HG03025 (cell line): ENCODE data around the gene BIN1.

Source experiments
- ATAC-seq: cut with Tn5 transposase; IDR thresholded peaks from one replicate; pipeline ENCODE4 v1.9.1; 2021; ENCODE audit warnings: mild to moderate bottlenecking, moderate library complexity; ENCODE audit not compliant: unreplicated experiment, low FRiP score

Gene BIN1

DNA sequence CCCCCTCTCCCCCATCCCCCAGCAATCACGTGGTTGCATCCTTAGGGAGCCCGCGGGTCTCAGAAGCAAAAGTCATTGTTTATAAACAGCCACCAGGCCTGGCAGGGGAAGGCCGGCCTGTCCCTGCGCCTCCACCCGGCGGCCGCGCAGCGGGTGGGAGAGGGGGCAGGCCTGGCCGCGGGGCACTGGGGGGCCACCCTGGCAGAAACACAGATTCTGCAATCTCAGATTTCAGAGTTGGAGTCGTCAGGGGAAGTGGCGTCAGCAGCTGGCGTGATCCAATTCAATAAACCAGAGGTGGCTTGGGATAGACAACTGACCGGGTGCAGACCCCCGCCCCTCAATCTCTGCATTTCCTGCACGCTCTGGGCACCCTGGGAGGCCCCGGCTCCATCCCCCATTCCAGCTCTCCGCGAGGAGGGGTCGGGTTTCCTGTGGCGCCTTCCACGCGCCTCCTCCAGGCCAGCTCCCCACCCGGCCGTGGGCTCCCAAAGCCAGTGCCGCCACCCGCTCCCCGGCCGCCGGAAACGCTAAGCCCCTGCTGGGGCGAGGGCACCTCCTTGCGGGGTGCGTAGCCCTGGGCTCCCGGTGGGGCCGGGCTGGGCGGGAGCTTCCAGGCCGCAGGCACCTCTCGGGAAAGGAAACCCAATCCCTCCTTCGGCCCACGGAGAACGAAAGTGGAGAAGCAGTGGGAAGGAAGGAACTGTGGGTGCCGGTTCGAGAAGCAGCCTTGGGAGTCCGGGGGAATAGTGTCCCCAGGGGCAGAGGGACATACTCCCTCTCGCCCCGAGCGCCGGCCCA lies 1.1 kb downstream of the BIN1 start:
- no peak for ATAC-seq

DNA sequence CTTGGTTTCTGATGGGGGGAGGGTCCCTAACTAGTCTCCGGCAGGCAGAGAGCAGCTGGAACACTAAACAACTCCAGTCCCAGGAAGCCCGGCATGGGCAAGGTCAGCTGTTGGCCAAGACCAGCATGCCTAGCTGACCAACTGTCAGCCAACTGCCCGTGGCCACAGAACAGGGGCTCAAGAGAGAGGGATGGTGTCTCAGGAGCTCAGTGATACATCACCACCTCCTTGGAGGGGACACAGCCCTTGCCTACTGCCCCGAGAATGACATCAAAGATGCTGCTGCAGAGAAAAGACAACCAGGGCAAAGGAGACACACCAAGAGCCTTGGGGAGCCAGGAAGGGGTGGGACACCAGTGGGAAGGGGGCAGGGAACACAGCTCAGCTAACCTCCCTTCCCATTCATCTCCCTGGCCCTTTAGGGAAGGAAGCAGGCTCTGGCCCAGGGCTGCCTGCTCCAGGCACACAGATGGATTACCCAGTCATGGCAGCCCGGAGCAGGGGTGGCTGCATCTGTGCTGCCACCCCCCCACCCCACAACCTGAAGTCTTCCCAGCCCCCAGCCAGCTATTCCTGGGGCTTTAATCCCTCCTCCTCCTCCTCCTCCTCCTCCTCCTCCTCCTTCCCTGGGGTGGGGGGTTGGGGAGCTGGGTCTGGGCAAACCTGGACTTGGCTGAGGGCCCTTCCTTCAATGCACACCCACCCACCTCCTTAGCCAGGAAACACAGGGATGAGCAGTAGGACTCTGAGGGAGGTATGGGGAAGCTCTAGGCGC lies 1.9 kb downstream of the BIN1 start:
- no peak for ATAC-seq

DNA sequence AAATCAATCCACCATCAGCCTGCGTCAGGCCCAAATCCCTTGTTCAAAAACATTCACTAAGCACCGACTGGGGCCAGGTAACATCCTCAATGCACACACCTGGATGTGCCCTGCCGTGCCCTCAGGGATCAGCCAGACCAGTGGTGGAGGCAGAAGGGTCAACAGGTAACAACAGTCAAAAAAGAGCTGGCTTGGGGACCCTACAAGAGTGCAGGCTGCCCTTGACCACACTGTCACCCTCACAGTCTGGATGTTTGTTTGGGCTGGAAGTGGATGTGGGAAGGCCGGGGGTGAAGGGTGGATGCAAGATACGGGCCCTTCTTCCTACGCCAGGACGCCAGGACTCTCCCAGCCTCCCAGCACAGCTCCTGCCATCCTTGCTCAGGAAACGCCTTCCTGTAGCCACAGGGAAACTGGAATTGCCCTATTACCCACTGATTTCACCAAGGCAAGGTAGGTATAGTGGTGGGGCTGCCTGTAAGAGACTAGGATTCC lies 2.7 kb downstream of the BIN1 start:
- no peak for ATAC-seq

DNA sequence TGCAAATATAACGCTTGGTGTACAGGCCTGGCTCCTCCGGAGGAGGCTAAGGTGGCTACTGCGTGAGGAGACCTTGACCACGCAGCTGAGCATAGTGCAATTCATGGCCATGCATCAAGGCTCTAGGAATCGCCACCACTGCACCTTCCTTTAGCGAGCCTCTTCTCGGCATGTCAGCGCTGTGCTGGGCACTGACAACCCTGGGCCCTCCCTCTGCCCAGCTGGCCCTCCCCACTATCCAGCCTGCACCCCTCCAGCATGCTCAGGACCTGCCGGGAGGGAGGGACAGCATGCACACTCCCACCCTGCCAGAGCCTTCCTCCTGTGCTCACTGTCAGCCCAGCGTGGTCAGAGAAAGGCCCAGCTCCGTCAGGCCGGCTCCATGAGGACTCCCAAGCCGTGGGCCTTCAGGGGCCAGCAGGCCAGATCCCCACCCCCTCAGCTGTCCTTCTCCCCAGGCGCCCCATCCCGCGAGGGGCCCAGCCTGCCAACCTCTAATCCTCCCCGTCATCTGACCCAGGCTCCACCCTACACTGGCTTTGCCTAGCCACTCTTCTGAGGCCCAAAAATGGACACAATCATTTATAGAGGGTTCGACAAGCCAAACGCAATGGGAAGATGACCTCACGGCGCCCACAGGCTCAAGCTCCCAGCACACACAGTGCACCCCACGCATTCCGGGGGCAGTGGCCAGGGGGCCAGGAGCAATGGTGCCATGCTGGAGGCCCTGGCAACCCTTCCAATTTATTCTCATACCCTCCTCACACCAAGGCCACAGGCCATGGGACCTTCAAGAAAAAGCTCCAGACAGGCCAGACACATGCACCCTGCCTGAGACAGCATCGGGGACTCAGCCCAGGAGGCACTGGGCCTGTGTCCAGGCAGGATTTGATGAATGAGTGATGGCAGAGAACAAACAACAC lies 3.5 kb downstream of the BIN1 start:
- ATAC-seq, result no peak

DNA sequence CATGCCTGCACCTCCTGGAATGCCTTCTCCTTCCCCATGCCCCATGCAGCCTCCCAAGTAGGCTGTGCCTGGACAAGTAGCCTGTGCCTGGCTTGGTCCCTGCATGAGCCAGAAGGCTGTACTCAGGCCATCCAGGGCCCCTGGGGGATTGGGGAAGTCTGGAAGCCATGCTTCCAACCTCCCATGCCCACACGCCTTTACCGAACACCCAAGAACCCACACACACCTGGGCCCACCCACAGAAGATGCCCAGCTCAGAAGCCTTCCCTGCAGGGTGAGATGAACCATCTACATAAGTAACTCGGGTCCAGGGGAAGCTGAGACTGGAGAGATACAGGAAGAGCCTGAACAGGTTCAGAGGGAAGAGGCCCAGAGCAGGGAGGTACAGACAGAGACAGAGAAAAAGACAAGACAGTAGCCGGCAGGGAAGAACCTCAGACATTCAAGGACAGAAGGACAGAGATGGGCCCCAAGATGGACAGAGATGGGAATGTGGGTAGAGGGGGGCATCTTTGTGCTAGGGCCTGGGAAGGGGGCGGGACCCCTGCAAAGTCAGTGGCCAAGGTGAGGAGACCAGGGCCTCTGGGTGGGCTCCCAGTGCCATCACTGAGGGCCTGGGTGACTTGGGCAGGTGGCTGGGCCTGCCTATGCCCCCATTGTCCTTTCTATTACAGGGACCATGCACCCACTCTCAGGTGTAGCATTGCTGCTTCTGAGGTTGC lies 4.3 kb downstream of the BIN1 start:
- ATAC-seq, result no peak

DNA sequence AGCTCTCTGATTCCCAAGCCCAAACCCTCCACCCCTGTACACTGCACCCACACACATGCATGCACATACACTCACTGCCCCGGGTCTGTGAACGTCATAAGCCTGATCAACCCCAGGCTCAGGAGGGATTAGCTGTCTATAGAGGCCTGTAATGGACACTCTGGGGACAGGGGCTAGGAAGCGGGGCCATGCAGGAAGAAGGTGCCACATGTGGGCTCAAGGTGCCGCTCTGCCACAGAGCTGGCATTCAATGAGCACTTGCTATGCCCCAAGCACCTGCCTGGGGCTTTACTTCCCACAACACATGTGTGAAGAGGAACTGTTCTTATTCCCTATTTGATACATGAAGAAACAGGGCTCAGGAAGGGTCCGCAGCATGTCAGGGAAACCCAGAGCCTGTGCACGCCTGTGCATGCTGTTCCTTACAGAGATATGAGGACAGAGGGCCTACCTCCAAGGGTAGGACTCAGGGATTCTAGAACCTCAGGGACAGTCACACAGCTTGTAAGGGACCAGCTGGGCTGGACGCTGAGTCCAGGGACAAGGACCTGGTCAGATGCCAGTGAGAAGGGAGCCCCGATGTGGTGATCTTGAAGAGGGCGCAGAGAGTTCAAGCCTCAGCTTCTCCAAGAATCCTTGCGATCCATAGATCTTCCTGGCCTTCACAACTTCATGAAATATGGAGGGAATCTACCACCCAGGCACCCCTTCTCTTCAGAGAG lies 5.0 kb downstream of the BIN1 start:
- ATAC-seq, result no peak

DNA sequence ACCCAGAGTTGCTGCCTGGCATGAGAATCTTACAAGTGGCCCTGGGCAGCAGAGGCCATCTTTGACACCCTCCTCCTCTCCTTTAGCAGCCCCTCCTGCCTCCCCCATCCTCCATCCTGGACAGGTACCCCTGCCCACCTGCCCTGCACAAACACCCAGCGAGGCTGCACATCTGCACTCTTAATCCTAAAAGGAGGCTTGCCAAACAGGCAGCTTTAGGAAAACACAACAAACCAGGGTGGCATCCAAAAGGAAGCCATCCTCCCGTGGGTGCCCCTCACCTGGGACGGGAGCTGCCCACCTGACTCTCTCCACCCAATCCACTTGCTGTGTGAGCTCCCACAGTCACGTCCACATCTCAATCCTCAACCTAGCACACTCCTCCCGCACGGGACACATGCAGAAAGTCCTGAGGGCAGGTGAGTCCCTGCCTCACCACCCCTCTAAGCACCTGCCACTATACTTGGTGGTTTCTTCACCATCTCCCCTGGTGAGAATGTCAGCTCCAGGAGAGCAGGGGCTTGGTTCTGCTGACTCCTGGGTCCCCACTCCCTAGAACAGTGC lies 5.8 kb downstream of the BIN1 start:
- no peak for ATAC-seq

DNA sequence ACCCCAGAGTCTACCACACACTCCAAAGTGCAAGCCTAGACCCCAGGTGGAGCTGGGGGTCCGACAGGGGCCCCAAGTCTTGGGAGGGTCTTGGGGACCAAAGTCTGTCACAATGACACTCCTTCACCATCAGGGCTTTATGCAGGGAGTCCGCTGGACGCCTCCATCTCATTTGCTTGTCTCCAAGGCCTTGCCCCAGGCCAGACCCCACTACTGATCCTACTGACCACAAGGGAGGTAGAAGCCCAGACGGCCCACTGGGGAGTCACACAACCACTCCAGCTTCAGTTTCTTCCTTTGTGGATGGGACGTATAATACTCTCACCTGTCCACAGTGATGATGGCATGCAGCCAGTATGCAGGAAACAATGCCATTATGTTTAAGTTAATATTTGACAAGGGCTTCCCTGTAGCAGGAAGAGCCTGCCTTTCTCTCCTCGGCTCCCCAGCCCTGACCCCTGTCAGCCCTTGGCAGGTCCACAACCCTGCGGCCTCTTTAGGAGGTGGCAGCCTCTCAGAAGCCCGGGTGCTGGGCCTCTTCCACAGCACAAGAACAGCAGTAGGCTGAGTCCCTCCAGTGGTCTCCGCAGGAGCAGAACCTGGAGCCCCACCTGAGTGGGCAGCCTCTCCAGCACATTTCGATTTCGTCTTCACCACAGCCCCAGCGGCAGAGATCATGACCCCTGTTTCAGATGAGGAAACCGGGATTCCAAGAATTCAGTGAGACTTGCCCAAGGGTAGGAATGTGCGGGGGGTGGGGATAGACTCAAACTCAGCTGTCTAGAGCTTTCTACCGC lies 6.5 kb downstream of the BIN1 start:
- ATAC-seq, result no peak

DNA sequence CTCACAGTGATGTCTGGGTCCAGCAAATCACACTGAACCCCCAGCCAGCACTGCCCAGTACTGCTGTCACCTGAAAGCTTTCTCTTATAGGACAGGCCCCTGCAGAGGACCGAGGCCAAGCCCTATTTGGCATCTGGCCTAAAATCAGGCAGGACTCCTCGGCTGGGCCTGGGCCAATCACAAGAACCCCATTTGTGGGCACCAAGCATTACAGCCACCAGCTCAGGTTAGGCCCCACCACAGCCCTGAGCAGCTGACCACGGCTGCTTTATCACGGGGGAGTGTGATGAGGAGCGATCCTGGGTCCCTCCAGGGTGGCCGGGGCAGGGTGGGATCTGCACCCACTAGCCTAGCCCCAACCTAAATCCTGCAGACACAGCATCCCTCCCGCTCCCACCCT lies 8.2 kb downstream of the BIN1 start:
- no peak for ATAC-seq

DNA sequence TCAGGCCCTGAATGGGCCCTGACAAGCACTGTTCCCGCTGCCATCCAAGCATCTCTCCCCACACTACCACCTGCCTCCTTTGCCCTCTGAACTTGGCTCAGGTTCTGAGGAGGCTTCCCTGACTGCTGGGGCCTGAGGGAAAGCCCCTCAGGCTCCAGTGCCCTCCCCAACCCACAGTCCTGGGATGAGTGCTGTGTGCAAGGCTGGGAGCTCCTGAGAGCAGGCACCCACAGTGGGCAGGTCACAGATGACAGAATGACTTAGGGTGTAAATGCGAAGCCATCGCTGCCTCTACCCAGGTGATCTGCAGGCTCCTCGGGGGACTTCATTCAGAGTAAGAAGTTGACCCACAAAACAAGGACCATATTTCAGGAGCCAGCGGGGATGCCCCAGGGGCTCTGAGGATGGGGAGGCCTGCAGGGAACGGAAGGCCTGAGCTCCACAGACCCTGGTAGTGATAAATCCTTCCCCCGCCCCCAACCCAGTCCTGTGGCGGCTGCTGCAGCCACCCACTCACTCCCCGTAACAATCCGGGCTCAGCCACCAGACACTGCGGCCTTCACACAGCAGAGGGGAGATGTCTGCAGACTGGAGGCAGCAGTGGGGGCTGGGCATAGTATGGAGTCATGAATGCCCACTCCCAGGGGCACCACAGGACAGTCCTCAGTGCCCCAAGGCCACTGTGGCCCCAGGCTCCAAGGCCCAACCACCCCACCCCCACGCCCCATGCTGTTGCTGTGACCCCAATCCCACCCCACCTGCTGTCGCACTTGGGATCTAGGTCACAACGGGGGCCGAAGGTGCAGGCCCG lies 8.9 kb downstream of the BIN1 start:
- ATAC-seq, result no peak

DNA sequence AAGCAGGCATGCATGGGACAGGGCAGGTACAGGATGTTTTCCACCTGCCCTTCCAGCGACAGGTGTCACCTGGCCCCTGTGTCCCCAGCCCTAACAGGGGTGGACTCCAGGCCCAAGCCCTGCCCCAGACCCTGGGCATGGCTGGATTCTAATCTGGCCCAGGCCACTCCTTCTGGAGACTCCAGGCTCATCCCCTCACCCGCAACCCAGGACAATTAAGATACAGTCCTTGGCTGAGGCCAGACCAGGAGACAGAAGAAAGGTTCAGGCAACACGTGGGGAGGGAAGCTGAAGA lies 9.5 kb downstream of the BIN1 start:
- no peak for ATAC-seq

DNA sequence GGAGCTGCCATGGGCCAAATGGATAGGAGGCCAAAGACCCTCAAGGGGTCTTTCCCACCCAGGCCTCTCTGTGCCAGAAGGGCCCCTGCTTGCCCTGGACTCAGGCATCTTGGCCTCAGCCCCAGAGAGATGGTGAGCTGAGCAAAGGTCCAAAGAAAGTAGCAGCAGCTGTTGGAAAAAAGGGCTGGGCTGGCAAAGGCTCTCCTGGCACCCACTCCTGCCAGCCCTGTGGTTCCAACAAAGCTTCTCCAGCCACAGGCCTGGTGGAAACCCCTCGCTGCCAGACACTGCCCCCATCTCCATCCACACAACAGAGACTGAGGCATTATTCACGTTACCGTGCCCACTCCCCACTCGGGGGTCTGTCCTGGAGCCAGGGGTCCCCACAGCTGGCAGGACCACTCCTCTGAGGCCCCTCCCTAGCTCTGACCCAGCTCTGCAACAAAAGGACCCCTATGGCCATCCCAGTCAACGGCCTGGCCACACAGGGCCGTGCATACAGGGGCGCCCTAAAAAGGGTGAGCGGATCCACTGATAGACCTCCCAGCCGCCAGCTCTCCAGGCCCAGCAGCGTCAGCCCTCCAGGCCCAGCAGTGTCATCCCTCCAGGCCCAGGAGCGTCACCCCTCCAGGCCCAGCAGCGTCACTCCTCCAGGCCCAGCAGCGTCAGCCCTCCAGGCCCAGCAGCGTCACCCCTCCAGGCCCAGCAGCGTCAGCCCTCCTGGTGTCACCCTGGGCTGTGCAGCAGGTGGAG lies 10.1 kb downstream of the BIN1 start:
- ATAC-seq, result no peak

DNA sequence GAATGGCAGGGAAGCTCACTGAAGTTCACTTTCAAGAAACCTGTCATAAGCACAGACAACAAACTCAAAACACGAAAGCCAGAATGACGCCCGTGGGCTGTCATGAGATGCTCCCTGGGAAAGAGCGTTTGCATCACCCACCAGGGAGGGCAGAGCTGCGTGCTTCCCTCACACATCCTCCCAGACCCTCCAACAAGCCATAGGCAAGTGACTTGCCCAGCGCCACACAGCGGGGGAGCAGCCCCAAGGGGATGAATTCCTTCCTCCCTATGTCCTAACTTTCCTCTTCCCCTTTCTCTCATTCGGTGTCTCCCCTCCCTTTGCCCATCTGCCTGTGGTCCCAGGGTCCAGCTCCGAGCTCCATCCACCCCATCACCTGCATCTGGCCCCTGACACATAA lies 10.7 kb downstream of the BIN1 start:
- no peak for ATAC-seq

DNA sequence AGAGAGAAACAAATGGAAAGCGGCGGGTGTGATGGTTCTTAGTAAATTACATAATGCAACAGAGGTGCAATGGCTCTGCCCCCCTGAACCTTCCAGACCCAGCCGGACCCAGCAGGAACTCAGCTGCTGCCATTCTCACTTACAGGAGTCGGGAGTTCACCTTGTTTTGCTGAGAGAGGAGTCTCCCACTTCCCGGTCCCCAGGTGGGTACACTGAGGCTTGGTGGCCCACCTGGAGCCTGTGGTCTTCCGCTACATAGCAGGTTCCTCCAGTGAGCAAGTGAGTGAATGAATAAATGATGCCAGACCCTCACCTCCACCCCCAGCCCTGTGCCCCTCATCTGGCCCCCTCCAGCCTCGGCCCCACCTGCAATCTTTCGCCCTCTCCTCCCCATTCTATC lies 11.2 kb downstream of the BIN1 start:
- no peak for ATAC-seq

DNA sequence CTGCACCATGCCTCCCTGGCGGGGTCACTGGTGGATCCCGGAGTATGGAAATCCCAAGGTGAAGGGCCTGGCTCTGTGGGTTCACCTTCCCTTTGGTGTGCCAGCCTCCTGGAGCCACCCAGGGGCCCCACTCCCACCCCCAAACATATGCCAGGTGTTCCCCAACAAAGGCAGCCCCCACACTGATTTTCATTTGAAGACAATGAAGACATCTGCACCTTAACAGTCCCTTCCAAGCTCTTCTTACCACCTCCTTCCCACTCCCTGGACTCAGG lies 11.7 kb downstream of the BIN1 start:
- no peak for ATAC-seq

DNA sequence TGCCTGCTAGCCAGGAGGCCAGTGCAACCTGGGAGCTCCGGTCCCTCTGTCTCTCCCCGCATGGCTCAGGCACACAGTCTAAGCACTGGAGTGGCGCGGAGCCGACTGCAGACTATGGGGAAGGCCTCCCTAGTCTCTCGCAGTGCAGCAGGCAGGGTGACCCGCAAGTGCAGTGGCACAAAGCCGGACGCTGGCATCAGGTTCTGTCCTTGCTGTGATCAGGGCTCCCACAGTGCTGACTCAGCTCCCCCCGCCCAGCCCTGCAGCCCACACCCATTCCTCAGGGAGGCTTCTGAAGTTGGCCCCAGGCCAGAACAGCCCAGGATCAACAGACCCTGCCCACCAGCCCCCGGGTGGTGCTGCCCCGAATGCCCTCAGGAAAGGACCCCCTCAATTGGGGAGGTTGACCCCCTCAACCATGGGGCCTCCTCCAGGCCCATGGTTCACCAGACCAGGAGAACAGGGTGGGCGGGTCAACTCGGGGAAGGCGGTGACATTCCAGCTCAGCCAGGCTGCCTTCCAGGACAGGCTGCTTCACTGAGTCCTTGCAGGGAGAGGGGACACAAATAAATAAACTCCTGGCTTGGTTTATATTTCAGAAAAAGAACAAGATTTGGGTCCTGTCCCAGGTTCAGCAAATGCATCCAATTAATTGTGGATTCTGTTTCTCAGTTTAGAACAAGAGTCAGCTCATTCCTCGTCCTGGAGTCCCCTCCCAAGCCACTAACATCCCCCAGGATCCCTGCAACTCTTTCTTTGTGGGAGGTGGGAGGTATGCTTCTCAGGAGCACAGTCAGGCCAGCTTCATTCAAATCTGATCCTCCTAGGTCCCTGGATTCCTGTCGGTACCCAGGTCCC lies 12.2 kb downstream of the BIN1 start:
- ATAC-seq, result no peak
